GM23248 (cell line): ENCODE results near the gene ADH1A. TPM values are rescaled to one million over a fixed set of nuclear protein-coding genes. Genes with fewer than 3 reads are reported as not detected.
"Not testable (repeated sequence)": the region's sequence is repeated elsewhere in the genome, so short reads cannot be mapped to it uniquely, and the experiment has no call there.

Experiments
- DNase-seq: peaks from one replicate; pipeline ENCODE4 v3.0.0-alpha.2; 2015
- H2AFZ ChIP-seq: fragments of 200-600 bp; sonication (generic); 2 replicates; pipeline ENCODE4 v1.6.1; 2016; ENCODE audit warnings: antibody characterized with exemption
- H3F3A ChIP-seq: fragments of 200-600 bp; sonication (generic); 2 replicates; pipeline ENCODE4 v1.6.1; 2016; ENCODE audit warnings: mild to moderate bottlenecking, antibody characterized with exemption, mixed run types; ENCODE audit not compliant: insufficient read depth
- H3K27ac ChIP-seq: fragments of 200-600 bp; sonication (generic); 2 replicates; pipeline ENCODE4 v1.5.1; 2016; ENCODE audit warnings: mild to moderate bottlenecking
- H3K27me3 ChIP-seq: fragments of 200-600 bp; sonication (generic); replicated peaks from 2 replicates; pipeline ENCODE4 v1.6.1; 2016; ENCODE audit warnings: mild to moderate bottlenecking; ENCODE audit not compliant: insufficient read depth
- H3K36me3 ChIP-seq: fragments of 200-600 bp; sonication (generic); 2 replicates; pipeline ENCODE4 v1.6.1; 2016; ENCODE audit warnings: low read depth, mild to moderate bottlenecking
- H3K4me1 ChIP-seq: fragments of 200-600 bp; sonication (generic); 2 replicates; pipeline ENCODE4 v1.6.1; 2016; ENCODE audit warnings: mild to moderate bottlenecking; ENCODE audit not compliant: insufficient read depth
- H3K4me2 ChIP-seq: fragments of 200-600 bp; sonication (generic); one replicate; pipeline ENCODE4 v1.6.1; 2016; ENCODE audit warnings: mild to moderate bottlenecking; ENCODE audit not compliant: unreplicated experiment
- H3K4me3 ChIP-seq: fragments of 200-600 bp; sonication (generic); 2 replicates; pipeline ENCODE4 v1.5.1; 2016; ENCODE audit warnings: mild to moderate bottlenecking
- H3K79me2 ChIP-seq: fragments of 200-600 bp; sonication (generic); 2 replicates; pipeline ENCODE4 v1.6.1; 2016; ENCODE audit warnings: mild to moderate bottlenecking; ENCODE audit not compliant: insufficient read depth
- H3K9ac ChIP-seq: fragments of 200-600 bp; sonication (generic); 2 replicates; pipeline ENCODE4 v1.6.1; 2016; ENCODE audit warnings: mild to moderate bottlenecking
- H3K9me2 ChIP-seq: fragments of 200-600 bp; sonication (generic); 2 replicates; pipeline ENCODE4 v1.6.1; 2016; ENCODE audit warnings: mixed run types, mild to moderate bottlenecking, moderate library complexity; ENCODE audit not compliant: insufficient read depth
- H3K9me3 ChIP-seq: fragments of 200-600 bp; sonication (generic); one replicate; pipeline ENCODE4 v1.6.1; 2017; ENCODE audit warnings: low read depth
- H4K20me1 ChIP-seq: fragments of 200-600 bp; sonication (generic); 2 replicates; pipeline ENCODE4 v1.6.0; 2016; ENCODE audit not compliant: insufficient read depth
- EZH2 ChIP-seq: fragments of 200-600 bp; sonication (generic); IDR thresholded peaks from 2 replicates; pipeline ENCODE4 v1.6.1; 2018; ENCODE audit warnings: antibody characterized with exemption, mild to moderate bottlenecking; ENCODE audit not compliant: insufficient read depth, poor library complexity, severe bottlenecking
- EZH2phosphoT487 ChIP-seq: fragments of 200-600 bp; sonication (generic); IDR thresholded peaks from 2 replicates; pipeline ENCODE4 v1.6.1; 2018; ENCODE audit warnings: antibody characterized with exemption, moderate library complexity, mild to moderate bottlenecking, low read depth; ENCODE audit not compliant: insufficient read depth
- WGBS, 2 experiments: methylation state at CpG; one replicate each; pipeline ENCODE4 v1.1.6; 2015 to 2017; ENCODE audit warnings: low lambda C conversion rate in 2 of 2, low coverage in 1 of 2; ENCODE audit errors: missing lambda C conversion rate in 2 of 2; 5-methylcytosine and 5-hydroxymethylcytosine counted together
- in situ Hi-C: fragments of 300-500 bp; cut with MboI; formaldehyde crosslinking; loops from 2 replicates; pipeline ENCODE4 v1.15.0; 2020
- polyA plus RNA-seq: library from polyadenylated mRNA; unstranded; fragments of >200 nt; fragmentation: Nextera tagmentation; extraction: Ambion mirVana; gene quantifications from 2 replicates; pipeline ENCODE4 v1.2.1, GENCODE V29; 2016
- total RNA-seq: library from RNA; depleted of rRNA; stranded (reverse); fragments of >200 nt; shearing (Covaris generic); gene quantifications from 2 replicates; pipeline ENCODE4 v1.2.3, GENCODE V29; 2014

ADH1A gene
- total and polyA plus RNA-seq, 2 experiments from 2014 or later: not detected

DNA sequence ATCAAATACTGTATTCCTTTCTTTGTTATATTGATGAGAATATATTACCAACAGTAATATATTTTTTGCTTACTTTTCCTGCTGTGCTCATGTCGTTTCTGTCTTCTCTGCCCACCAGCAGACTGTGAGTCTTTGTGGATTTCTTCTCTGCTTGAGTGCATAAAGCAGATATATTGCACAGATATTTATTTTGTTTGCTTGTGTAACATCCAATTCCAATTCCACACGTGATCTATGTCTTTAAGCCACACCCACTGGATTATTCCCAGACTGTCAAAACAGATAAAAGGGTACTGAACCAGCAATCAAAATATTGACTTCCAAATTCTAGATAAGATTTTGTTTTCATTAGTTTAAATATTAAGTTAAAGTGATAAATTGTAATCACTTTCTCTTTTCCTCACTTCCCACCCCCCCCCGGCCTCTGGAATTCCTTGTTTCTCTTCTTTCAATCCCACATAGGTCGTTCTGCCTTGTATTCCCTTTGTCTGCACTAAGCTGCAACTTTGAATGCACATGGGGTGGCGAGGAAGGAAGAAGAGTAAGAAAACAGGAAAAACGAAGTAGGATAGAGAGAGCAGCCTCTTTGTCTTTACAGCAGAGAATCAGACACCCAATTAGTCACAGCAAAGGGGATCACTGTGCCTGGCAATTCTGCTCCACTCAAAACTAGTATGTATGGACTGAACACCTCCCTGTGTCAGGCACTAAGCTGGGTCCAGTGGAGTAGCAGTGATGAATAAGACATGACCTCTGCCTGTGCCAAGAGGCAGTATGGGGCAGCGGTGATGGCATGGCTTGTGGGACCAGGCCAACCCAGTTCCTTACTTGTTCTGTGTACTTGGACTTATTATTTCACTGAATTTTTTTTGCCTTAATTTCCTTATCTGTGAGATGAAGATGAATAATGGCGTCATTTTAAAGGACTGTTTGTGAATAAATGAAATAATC lies 30.7 kb upstream of the ADH1A start, which contains the start of gene ADH1B:
ADH1B (minus strand) TSS at position 161 of the 951 bp plus-strand sequence; CDS start at position 91, 70 bp downstream.
- H3K4me3 ChIP-seq: no peak within 1 kb of the TSS
- H3F3A ChIP-seq: peaks cover 14% of the 10 kb centered on the region; the same call in 1 of the 2 replicates
- no peaks in the 10 kb centered on the region for H4K20me1 ChIP-seq
- no peaks in the 10 kb centered on the region for H3K9me3 ChIP-seq
- no peaks in the 10 kb centered on the region for H3K9me2 ChIP-seq
- no peaks in the 10 kb centered on the region for H3K27me3 ChIP-seq
- TF ChIP-seq EZH2 (no peak), EZH2phosphoT487 (no peak)
- H3K36me3 ChIP-seq: no peaks in the 10 kb centered on the region
- DNase-seq: no peak
- H3K79me2 ChIP-seq: no peaks in the 10 kb centered on the region
- H3K9ac ChIP-seq: no peak within 1 kb of the TSS
- H3K27ac ChIP-seq: no peak within 1 kb of the TSS
- no peak within 1 kb of the TSS for H3K4me2 ChIP-seq
- in situ Hi-C loops: no loop called here
- peaks cover 13% of the 10 kb centered on the region for H3K4me1 ChIP-seq
- H2AFZ ChIP-seq: no peak within 1 kb of the TSS; the same call in 1 of the 2 replicates
- WGBS, 2 experiments: 43 to 45% methylated on average over 8 of the region's 8 CpGs

DNA sequence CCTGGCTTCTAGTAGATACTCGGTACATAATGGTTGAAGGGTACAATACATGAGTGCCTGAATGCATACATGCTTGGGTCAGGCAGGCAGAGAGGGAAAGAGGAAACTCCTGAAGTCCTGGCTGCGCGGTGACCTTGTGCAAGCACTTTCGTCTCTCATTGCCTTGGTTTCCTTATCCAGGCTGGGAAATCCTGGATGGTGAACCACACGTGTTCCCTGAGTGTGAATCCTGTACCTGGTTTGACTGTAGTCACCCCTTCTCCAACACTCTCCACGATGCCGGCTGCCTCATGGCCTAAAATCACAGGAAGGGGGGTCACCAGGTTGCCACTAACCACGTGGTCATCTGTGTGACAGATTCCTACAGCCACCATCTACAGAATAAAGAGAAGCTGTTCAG lies 27.0 kb upstream of the ADH1A start:
- H3F3A ChIP-seq, H3K4me3 ChIP-seq, H3K79me2 ChIP-seq, H3K27me3 ChIP-seq, H3K36me3 ChIP-seq, H3K9me2 ChIP-seq, in situ Hi-C loops, H3K9me3 ChIP-seq, H4K20me1 ChIP-seq, H3K9ac ChIP-seq, H2AFZ ChIP-seq, H3K4me2 ChIP-seq, H3K4me1 ChIP-seq, DNase-seq, H3K27ac ChIP-seq: not testable (repeated sequence)
- WGBS, 2 experiments: 84 to 88% methylated on average over 8 of the region's 8 CpGs

DNA sequence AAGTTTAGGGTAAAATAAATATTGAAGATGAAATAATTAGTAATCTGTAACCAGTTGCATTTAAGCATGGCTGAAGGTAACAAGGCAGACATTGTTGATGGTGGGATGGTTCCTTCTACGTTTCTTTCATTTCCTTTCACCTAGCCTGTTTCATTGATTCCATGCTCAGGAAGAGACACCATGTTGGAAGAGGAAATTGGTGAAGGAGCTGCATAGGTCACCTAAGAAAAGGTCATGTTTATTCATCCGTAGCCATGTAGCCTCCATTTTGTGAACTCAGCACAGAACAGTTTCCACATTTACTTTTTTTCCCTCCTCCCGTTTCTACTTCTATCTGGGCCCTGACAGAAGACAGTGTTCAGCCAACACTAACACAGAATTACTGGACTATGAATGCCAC lies 26.6 kb upstream of the ADH1A start:
- H3F3A ChIP-seq: no peaks in the 10 kb centered on the region
- H3K27me3 ChIP-seq: no peaks in the 10 kb centered on the region
- no peak overlapping the region for H3K4me3 ChIP-seq
- no peaks in the 10 kb centered on the region for H3K36me3 ChIP-seq
- in situ Hi-C loops: no loop called here
- WGBS, 2 experiments: 73 to 86% methylated on average over 3 of the region's 3 CpGs
- no peaks in the 10 kb centered on the region for H3K9me3 ChIP-seq
- no peak overlapping the region for H2AFZ ChIP-seq
- H3K9me2 ChIP-seq: no peaks in the 10 kb centered on the region
- H3K9ac ChIP-seq: no peak overlapping the region
- DNase-seq: no peak
- H3K4me2 ChIP-seq: no peak overlapping the region
- no peaks in the 10 kb centered on the region for H4K20me1 ChIP-seq
- TF ChIP-seq EZH2phosphoT487 (no peak), EZH2 (no peak)
- H3K79me2 ChIP-seq: no peaks in the 10 kb centered on the region
- no peak overlapping the region for H3K27ac ChIP-seq
- H3K4me1 ChIP-seq: no peaks in the 10 kb centered on the region

DNA sequence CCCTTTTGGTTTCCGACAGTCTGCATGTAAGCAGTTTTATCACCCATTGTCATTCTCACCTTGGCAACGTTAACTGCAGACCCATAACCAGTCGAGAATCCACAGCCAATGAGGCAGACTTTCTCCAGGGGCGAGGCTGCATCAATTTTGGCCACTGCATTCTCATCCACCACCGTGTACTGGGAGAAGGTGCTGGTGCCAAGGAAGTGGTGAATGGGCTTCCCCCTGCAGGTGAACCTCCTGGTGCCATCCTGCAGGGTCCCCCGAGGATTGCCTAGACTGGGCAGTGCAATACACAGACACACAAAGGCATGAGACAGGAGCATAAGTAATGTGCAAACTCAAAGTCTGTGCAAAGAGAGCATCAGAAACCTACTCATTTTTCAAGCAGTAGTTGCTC lies 25.1 kb upstream of the ADH1A start:
- TF ChIP-seq EZH2phosphoT487: no peak
- no peak for TF ChIP-seq EZH2
- H2AFZ ChIP-seq: no peak overlapping the region
- H3K27me3 ChIP-seq: no peaks in the 10 kb centered on the region
- no peak for DNase-seq
- in situ Hi-C loops: no loop called here
- H4K20me1 ChIP-seq: no peaks in the 10 kb centered on the region
- no peaks in the 10 kb centered on the region for H3K4me1 ChIP-seq
- H3K27ac ChIP-seq: no peak overlapping the region
- H3K36me3 ChIP-seq: no peaks in the 10 kb centered on the region
- 41 to 50% methylated on average over 6 of the region's 6 CpGs for WGBS, 2 experiments
- no peak overlapping the region for H3K4me3 ChIP-seq
- H3K9ac ChIP-seq: no peak overlapping the region
- H3F3A ChIP-seq: no peaks in the 10 kb centered on the region
- no peak overlapping the region for H3K4me2 ChIP-seq
- H3K79me2 ChIP-seq: no peaks in the 10 kb centered on the region
- no peaks in the 10 kb centered on the region for H3K9me2 ChIP-seq
- no peaks in the 10 kb centered on the region for H3K9me3 ChIP-seq
